Neural crest cell (in vitro differentiated cells): Measurements from ENCODE around the gene CCDC196. TPM values are rescaled to one million over a fixed set of nuclear protein-coding genes. Genes with fewer than 3 reads are reported as not detected.

Experiments used
- DNase-seq: peaks from one replicate; pipeline ENCODE4 v3.0.0; 2021; ENCODE audit warnings: low read depth, mixed read lengths, low spot score
- H3K27ac Mint-ChIP-seq: one replicate; pipeline ENCODE4 v1.8.0; 2021; ENCODE audit warnings: mild to moderate bottlenecking, mixed read lengths; ENCODE audit not compliant: unreplicated experiment
- H3K27me3 Mint-ChIP-seq: 2 replicates; pipeline ENCODE4 v1.8.0; 2021; ENCODE audit warnings: low read depth, mild to moderate bottlenecking, mixed read lengths
- H3K36me3 Mint-ChIP-seq: 2 replicates; pipeline ENCODE4 v1.8.0; 2021; ENCODE audit warnings: low read depth, mild to moderate bottlenecking, mixed read lengths
- H3K4me1 Mint-ChIP-seq: 2 replicates; pipeline ENCODE4 v1.8.0; 2021; ENCODE audit warnings: mixed read lengths
- H3K4me3 Mint-ChIP-seq: one replicate; pipeline ENCODE4 v1.8.0; 2021; ENCODE audit warnings: mild to moderate bottlenecking, mixed read lengths
- H3K9me3 Mint-ChIP-seq: 2 replicates; pipeline ENCODE4 v1.8.0; 2021; ENCODE audit warnings: mixed read lengths
- CTCF ChIP-seq: fragments of 200-600 bp; sonication (generic); conservative IDR thresholded peaks from 2 replicates; pipeline ENCODE4 v1.5.0; 2021; ENCODE audit warnings: antibody characterized with exemption, mild to moderate bottlenecking
- long read RNA-seq: library from polyadenylated mRNA; unstranded; transcript quantifications from one replicate; pipeline ENCODE4 v2.0.0, GENCODE V29; 2020
- total RNA-seq: library from RNA; stranded (reverse); gene quantifications from 2 replicates; pipeline ENCODE4 v1.2.1, GENCODE V29; 2021

The CCDC196 gene
- total RNA-seq = not detected in 2 replicates
- long read RNA-seq = 0 reads

GRCh38 chr14:66485910-66486421 is at the start of gene CCDC196:
Gene CCDC196 (plus strand): TSS chr14:66486371. CDS start chr14:66486503, 132 bp downstream.
- H3K9me3 Mint-ChIP-seq = peaks cover 3% of the 10 kb centered on the region
- no peak within 1 kb of the TSS for H3K4me3 Mint-ChIP-seq
- H3K27ac Mint-ChIP-seq = no peak within 1 kb of the TSS
- no peaks in the 10 kb centered on the region for H3K4me1 Mint-ChIP-seq
- H3K27me3 Mint-ChIP-seq = no peaks in the 10 kb centered on the region
- TF ChIP-seq CTCF = no peak
- no peak for DNase-seq
- no peaks in the 10 kb centered on the region for H3K36me3 Mint-ChIP-seq

GRCh38 chr14:66440801-66441200 is 45.4 kb upstream of the CCDC196 start:
- Mint-ChIP-seq H3K27me3 (no peaks in the 10 kb centered on the region), H3K9me3 (peaks cover 19% of the 10 kb centered on the region), H3K36me3 (peaks cover 15% of the 10 kb centered on the region), H3K27ac (no peak overlapping the region), H3K4me3 (no peak overlapping the region), H3K4me1 (peaks cover 9% of the 10 kb centered on the region)
- no peak for DNase-seq
- TF ChIP-seq CTCF = no peak

- DNase-seq = no peak
- peaks cover 15% of the 10 kb centered on the region for H3K9me3 Mint-ChIP-seq
- no peak overlapping the region for H3K4me3 Mint-ChIP-seq
- peaks cover 11% of the 10 kb centered on the region for H3K36me3 Mint-ChIP-seq
- H3K4me1 Mint-ChIP-seq = peaks cover 9% of the 10 kb centered on the region
- H3K27ac Mint-ChIP-seq = no peak overlapping the region
- no peaks in the 10 kb centered on the region for H3K27me3 Mint-ChIP-seq
- no peak for TF ChIP-seq CTCF
These were observed 43.1 kb upstream of the CCDC196 start for GRCh38 chr14:66442953-66443571.

- H3K27me3 Mint-ChIP-seq = no peaks in the 10 kb centered on the region
- no peak overlapping the region for H3K27ac Mint-ChIP-seq
- TF ChIP-seq CTCF = no peak
- H3K4me3 Mint-ChIP-seq = no peak overlapping the region
- peaks cover 9% of the 10 kb centered on the region for H3K36me3 Mint-ChIP-seq
- DNase-seq = no peak
- peaks cover 15% of the 10 kb centered on the region for H3K9me3 Mint-ChIP-seq
- peaks cover 9% of the 10 kb centered on the region for H3K4me1 Mint-ChIP-seq
These were observed 42.4 kb upstream of the CCDC196 start for GRCh38 chr14:66443785-66444184.

GRCh38 chr14:66444271-66444927 is 41.8 kb upstream of the CCDC196 start:
- no peak for DNase-seq
- Mint-ChIP-seq H3K27me3 (no peaks in the 10 kb centered on the region), H3K4me3 (no peak overlapping the region), H3K9me3 (peaks cover 15% of the 10 kb centered on the region), H3K4me1 (peaks cover 9% of the 10 kb centered on the region), H3K27ac (no peak overlapping the region), H3K36me3 (peaks cover 9% of the 10 kb centered on the region)
- no peak for TF ChIP-seq CTCF
